H1 (cell line): ENCODE results near the gene INCENP. TPM values are rescaled to one million over a fixed set of nuclear protein-coding genes. Genes with fewer than 3 reads are reported as not detected.

Experiments used
- BCL11A ChIP-seq, 2 experiments: IDR thresholded peaks; one replicate each; pipeline ENCODE4 v1.6.1; 2011; ENCODE audit warnings: low read depth in 2 of 2, low read length in 2 of 2, mild to moderate bottlenecking in 2 of 2
- CREB1 ChIP-seq: IDR thresholded peaks from 2 replicates; pipeline ENCODE4 v1.6.1; 2012; ENCODE audit warnings: inconsistent platforms
- MAFK ChIP-seq: IDR thresholded peaks from 2 replicates; pipeline ENCODE4 v1.6.1; 2012; ENCODE audit warnings: low read depth, mild to moderate bottlenecking, improper control_type of control experiment, low read length
- polyA plus RNA-seq, 7 experiments: library from polyadenylated mRNA; depleted of rRNA in 3 of 7; stranded (reverse) in 5 of 7; unstranded in 2 of 7; fragments of >200 nt in 5 of 7; fragments of 200-250 nt in 2 of 7; gene quantifications; 1 replicate in 5 of 7; 2 replicates in 1 of 7; 4 replicates in 1 of 7; pipeline versions ENCODE4 v1.2.1 to v1.2.3, GENCODE V29; 2011 to 2013; ENCODE audit warnings: missing spikeins in 2 of 7, mixed read lengths in 2 of 7
- total RNA-seq: library from RNA; stranded (reverse); fragmentation: NEBNext Ultra II Directional; extraction: Animal tissue kit (Norgen Biotek cat#: 25700); gene quantifications from 2 replicates; pipeline ENCODE4 v1.2.1, GENCODE V29; 2021

The INCENP gene
- total and polyA plus RNA-seq, 2 of the 8 experiments (the other 6 are each of a cell fraction or from before 2014, with no cell fraction given), result 25.4 to 132 TPM

- TF ChIP-seq CREB1, result peak; percentile 29; the same call in 1 of the 2 replicates
- TF ChIP-seq MAFK, result no peak
- TF ChIP-seq BCL11A (IDR thresholded peaks at IDR 0.05; ENCODE audit: low read depth in 2 of 2, low read length in 2 of 2), result no peak
Observed at GRCh38 chr11:62123669-62124185, at the start of gene INCENP (continued).
